Neuron (in vitro differentiated cells): ENCODE results near the gene ZMYND19.
A peak's percentile ranks its signal among the peaks of the same experiment; 100 is the strongest.
"Not testable (repeated sequence)": the region's sequence is repeated elsewhere in the genome, so short reads cannot be mapped to it uniquely, and the experiment has no call there.

Experiments used
- H2AFZ ChIP-seq: one replicate; pipeline ENCODE4 v1.6.1; 2013; ENCODE audit warnings: low read depth, mild to moderate bottlenecking, inconsistent platforms, low read length, moderate library complexity
- H3K27me3 ChIP-seq: one replicate; pipeline ENCODE4 v1.6.1; 2013; ENCODE audit warnings: low read length; ENCODE audit not compliant: insufficient read depth
- H3K36me3 ChIP-seq: one replicate; pipeline ENCODE4 v1.6.1; 2013; ENCODE audit warnings: low read length; ENCODE audit not compliant: insufficient read depth
- H3K4me1 ChIP-seq: one replicate; pipeline ENCODE4 v1.6.1; 2013; ENCODE audit warnings: low read length; ENCODE audit not compliant: insufficient read depth
- H3K4me3 ChIP-seq: 2 replicates; pipeline ENCODE4 v1.5.1; 2013; ENCODE audit warnings: mild to moderate bottlenecking, low read length, moderate library complexity
- H3K9me3 ChIP-seq: one replicate; pipeline ENCODE4 v1.6.1; 2013; ENCODE audit warnings: low read length

ZMYND19 gene

GRCh38 chr9:137552022-137552768 is 38.1 kb downstream of the ZMYND19 start:
- Histone ChIP-seq H3K36me3 (peaks cover 26% of the 10 kb centered on the region), H3K4me1 (peaks cover 9% of the 10 kb centered on the region), H2AFZ (peak overlapping the region; percentile 53), H3K4me3 (peak overlapping the region; percentile 57), H3K27me3 (no peaks in the 10 kb centered on the region), H3K9me3 (peaks cover 3% of the 10 kb centered on the region)

- H3K4me3 ChIP-seq, result peak within 1 kb of the TSS; percentile 57
- peaks cover 9% of the 10 kb centered on the region for H3K4me1 ChIP-seq
- H3K36me3 ChIP-seq, result peaks cover 21% of the 10 kb centered on the region
- peak within 1 kb of the TSS; percentile 53 for H2AFZ ChIP-seq
- no peaks in the 10 kb centered on the region for H3K27me3 ChIP-seq
- peaks cover 5% of the 10 kb centered on the region for H3K9me3 ChIP-seq
These were observed 38.9 kb downstream of the ZMYND19 start, which contains the start of gene MRPL41 for GRCh38 chr9:137551264-137552021. MRPL41 (plus strand) TSS chr9:137551879; CDS start chr9:137552082, 203 bp downstream.

GRCh38 chr9:137550958-137551263 is 39.4 kb downstream of the ZMYND19 start:
- peaks cover 16% of the 10 kb centered on the region for H3K36me3 ChIP-seq
- H2AFZ ChIP-seq, H3K9me3 ChIP-seq, H3K4me1 ChIP-seq, H3K27me3 ChIP-seq: not testable (repeated sequence)
- peak overlapping the region; percentile 57 for H3K4me3 ChIP-seq

- peaks cover 9% of the 10 kb centered on the region for H3K4me1 ChIP-seq
- H3K9me3 ChIP-seq, result peaks cover 5% of the 10 kb centered on the region
- H3K36me3 ChIP-seq, result peaks cover 11% of the 10 kb centered on the region
- peak within 1 kb of the TSS; percentile 57 for H3K4me3 ChIP-seq
- H3K27me3 ChIP-seq, result no peaks in the 10 kb centered on the region
- H2AFZ ChIP-seq, result no peak within 1 kb of the TSS
These were observed 40.1 kb downstream of the ZMYND19 start, which contains the start of gene PNPLA7 for GRCh38 chr9:137550231-137550621. PNPLA7 (minus strand) TSS chr9:137550402; CDS start chr9:137550197, 205 bp downstream.

GRCh38 chr9:137547687-137548543 is 42.4 kb downstream of the ZMYND19 start:
- H3K4me1 ChIP-seq, result peaks cover 9% of the 10 kb centered on the region
- H3K27me3 ChIP-seq, result no peaks in the 10 kb centered on the region
- H3K36me3 ChIP-seq, result no peaks in the 10 kb centered on the region
- no peak overlapping the region for H2AFZ ChIP-seq
- no peak overlapping the region for H3K4me3 ChIP-seq
- H3K9me3 ChIP-seq, result peaks cover 5% of the 10 kb centered on the region

- no peak overlapping the region for H3K4me3 ChIP-seq
These were observed 45.2 kb downstream of the ZMYND19 start for GRCh38 chr9:137545123-137545522.

GRCh38 chr9:137544176-137544760 is 46.0 kb downstream of the ZMYND19 start:
- Histone ChIP-seq H3K9me3 (peaks cover 5% of the 10 kb centered on the region), H2AFZ (no peak overlapping the region), H3K36me3 (no peaks in the 10 kb centered on the region), H3K4me3 (no peak overlapping the region), H3K4me1 (peaks cover 3% of the 10 kb centered on the region), H3K27me3 (no peaks in the 10 kb centered on the region)

More at GRCh38 chr9:137545123-137545522, 45.2 kb downstream of the ZMYND19 start:
- Histone ChIP-seq H3K27me3 (no peaks in the 10 kb centered on the region), H2AFZ (no peak overlapping the region), H3K36me3 (no peaks in the 10 kb centered on the region), H3K4me1 (peaks cover 10% of the 10 kb centered on the region), H3K9me3 (peaks cover 5% of the 10 kb centered on the region)

- peaks cover 3% of the 10 kb centered on the region for H3K9me3 ChIP-seq
- H3K4me1 ChIP-seq, result peaks cover 3% of the 10 kb centered on the region
- no peak overlapping the region for H3K4me3 ChIP-seq
- H2AFZ ChIP-seq, result no peak overlapping the region
- H3K36me3 ChIP-seq, result no peaks in the 10 kb centered on the region
- H3K27me3 ChIP-seq, result no peaks in the 10 kb centered on the region
These were observed 46.9 kb downstream of the ZMYND19 start for GRCh38 chr9:137543237-137543963.

GRCh38 chr9:137542486-137542885 is 47.8 kb downstream of the ZMYND19 start:
- H3K36me3 ChIP-seq, result no peaks in the 10 kb centered on the region
- no peak overlapping the region for H2AFZ ChIP-seq
- peaks cover 3% of the 10 kb centered on the region for H3K4me1 ChIP-seq
- no peak overlapping the region for H3K4me3 ChIP-seq
- peaks cover 3% of the 10 kb centered on the region for H3K9me3 ChIP-seq
- no peaks in the 10 kb centered on the region for H3K27me3 ChIP-seq

GRCh38 chr9:137540536-137540935 is 49.8 kb downstream of the ZMYND19 start:
- Histone ChIP-seq H3K36me3 (no peaks in the 10 kb centered on the region), H3K9me3 (no peaks in the 10 kb centered on the region), H2AFZ (no peak overlapping the region), H3K4me3 (no peak overlapping the region), H3K4me1 (peaks cover 3% of the 10 kb centered on the region), H3K27me3 (no peaks in the 10 kb centered on the region)

GRCh38 chr9:137538058-137538457 is 52.3 kb downstream of the ZMYND19 start:
- Histone ChIP-seq H3K27me3 (no peaks in the 10 kb centered on the region), H3K4me1 (peaks cover 3% of the 10 kb centered on the region), H3K9me3 (no peaks in the 10 kb centered on the region), H3K36me3 (no peaks in the 10 kb centered on the region), H2AFZ (no peak overlapping the region), H3K4me3 (no peak overlapping the region)

- H3K36me3 ChIP-seq, H3K4me3 ChIP-seq, H2AFZ ChIP-seq, H3K27me3 ChIP-seq, H3K4me1 ChIP-seq, H3K9me3 ChIP-seq: not testable (repeated sequence)
These were observed 53.6 kb downstream of the ZMYND19 start for GRCh38 chr9:137536594-137537131.
